ENCODE results near the gene MET. TPM values are rescaled to one million over a fixed set of nuclear protein-coding genes. Genes with fewer than 3 reads are reported as not detected.

MET gene
- polyA plus RNA-seq, 12 donors, result 11.1 to 20.1 (median 15.9) TPM; not detected in 1

Other genes with a start within 250 kb of the MET start
- gene CAV2, start 172.5 kb upstream of the MET start, polyA plus RNA-seq (ENCODE audit: insufficient read length in 12 of 12), result 10 to 100 TPM in 11 of 12 donors, not detected in 1; 33.2 to 70.6 (median 54.8) TPM
- gene CAV1, start 147.2 kb upstream of the MET start, polyA plus RNA-seq (ENCODE audit: insufficient read length in 12 of 12), result 100 to 1,000 TPM; 194 to 356 (median 240) TPM
- gene CAPZA2, start 190.4 kb downstream of the MET start, polyA plus RNA-seq (ENCODE audit: insufficient read length in 12 of 12), result 100 to 1,000 TPM in 11 of 12 donors, not detected in 1; 123 to 279 (median 227) TPM

Measured in muscle of arm (tissue), 12 donors.